ENCODE results near the gene TXNDC17. TPM values are rescaled to one million over a fixed set of nuclear protein-coding genes. Genes with fewer than 3 reads are reported as not detected.

TXNDC17 gene
- total RNA-seq, 1 donor, result 74.3 TPM

DNA sequence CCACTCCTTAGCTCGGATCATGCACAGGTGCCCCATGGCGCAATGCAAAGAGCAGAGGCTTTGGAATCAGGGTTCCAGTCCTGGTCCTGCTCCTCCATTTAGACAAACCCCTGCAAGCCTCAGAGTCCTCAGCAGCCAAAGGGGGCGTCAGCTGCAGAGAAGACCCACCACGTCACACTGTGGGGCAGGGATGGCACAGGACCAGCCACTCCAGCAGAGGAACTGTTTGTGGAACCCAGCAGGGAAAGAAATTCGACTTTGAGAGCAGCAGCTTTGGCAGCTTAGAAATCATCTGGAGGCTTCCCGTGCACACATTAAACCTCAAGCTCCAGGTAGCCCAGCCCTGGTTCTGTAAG lies 35.9 kb downstream of the TXNDC17 start:
- DNase-seq (ENCODE audit: low read depth), result no peak
- TF ChIP-seq, protein P1, sequence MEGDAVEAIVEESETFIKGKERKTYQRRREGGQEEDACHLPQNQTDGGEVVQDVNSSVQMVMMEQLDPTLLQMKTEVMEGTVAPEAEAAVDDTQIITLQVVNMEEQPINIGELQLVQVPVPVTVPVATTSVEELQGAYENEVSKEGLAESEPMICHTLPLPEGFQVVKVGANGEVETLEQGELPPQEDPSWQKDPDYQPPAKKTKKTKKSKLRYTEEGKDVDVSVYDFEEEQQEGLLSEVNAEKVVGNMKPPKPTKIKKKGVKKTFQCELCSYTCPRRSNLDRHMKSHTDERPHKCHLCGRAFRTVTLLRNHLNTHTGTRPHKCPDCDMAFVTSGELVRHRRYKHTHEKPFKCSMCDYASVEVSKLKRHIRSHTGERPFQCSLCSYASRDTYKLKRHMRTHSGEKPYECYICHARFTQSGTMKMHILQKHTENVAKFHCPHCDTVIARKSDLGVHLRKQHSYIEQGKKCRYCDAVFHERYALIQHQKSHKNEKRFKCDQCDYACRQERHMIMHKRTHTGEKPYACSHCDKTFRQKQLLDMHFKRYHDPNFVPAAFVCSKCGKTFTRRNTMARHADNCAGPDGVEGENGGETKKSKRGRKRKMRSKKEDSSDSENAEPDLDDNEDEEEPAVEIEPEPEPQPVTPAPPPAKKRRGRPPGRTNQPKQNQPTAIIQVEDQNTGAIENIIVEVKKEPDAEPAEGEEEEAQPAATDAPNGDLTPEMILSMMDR (IDR thresholded peaks at IDR 0.05; ENCODE audit: insufficient read depth, low read depth, low read length), result no peak
- H3K4me3 ChIP-seq (ENCODE audit: low read depth, low read length), result no peak overlapping the region

DNA sequence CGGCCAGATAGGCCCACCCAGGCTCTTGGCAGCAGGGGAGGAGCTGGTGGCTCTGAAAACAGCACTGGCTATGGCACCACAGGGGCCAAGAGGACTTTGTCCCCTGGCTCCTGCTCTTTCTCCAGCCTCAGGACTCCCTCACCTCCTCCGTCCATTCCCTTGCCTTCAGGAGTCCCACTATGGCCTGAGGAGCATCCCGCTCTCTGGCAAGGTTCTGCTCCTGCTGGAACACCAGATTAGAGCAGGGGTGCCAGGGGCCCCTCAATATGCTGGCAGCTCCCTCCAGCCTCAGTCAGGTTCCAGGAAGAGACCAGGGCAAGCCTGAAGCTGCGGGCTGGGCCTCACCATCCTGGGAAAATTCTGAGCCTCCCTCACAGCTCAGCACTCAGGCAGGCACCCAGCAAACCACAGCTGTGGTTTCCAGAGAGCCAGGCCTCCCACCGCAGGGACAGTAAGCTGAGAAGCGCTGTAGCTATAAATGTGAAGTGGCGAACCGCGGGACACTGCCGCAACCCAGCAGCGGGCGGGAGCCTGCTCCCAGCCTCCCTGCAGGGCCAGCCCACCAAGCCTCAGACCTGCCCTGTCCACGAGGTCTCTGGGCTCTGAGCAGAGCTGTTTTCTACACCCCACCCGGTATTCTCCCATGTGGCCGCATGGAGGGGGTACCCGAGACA lies 36.4 kb downstream of the TXNDC17 start:
- TF ChIP-seq, protein P1 (IDR thresholded peaks at IDR 0.05; ENCODE audit: insufficient read depth, low read depth, low read length), result no peak
- peak; percentile 39 for DNase-seq (ENCODE audit: low read depth)
- no peak overlapping the region for H3K4me3 ChIP-seq (ENCODE audit: low read depth, low read length)

DNA sequence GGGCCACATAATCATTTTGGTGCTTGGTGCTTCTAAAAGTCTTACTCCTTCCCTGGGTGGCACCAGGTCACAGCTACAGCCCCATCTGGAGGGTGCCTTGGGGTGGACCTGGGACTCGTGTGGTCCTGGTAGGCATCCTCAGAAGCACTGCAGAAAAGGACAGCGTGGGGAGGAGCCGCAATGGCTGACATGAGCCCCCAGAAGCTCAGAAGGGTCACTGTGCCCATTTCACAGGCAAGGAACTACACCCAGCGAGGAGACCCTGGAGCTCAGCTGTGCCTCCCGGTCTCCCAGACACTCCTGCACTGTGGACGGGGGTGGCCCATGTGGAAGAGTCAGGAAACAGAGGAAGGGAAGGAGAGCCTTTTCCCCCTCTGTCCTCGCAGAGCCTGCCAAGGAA lies 37.1 kb downstream of the TXNDC17 start:
- no peak overlapping the region for H3K4me3 ChIP-seq (ENCODE audit: low read depth, low read length)
- no peak for DNase-seq (ENCODE audit: low read depth)
- TF ChIP-seq, protein P1 (IDR thresholded peaks at IDR 0.05; ENCODE audit: insufficient read depth, low read depth, low read length), result no peak

DNA sequence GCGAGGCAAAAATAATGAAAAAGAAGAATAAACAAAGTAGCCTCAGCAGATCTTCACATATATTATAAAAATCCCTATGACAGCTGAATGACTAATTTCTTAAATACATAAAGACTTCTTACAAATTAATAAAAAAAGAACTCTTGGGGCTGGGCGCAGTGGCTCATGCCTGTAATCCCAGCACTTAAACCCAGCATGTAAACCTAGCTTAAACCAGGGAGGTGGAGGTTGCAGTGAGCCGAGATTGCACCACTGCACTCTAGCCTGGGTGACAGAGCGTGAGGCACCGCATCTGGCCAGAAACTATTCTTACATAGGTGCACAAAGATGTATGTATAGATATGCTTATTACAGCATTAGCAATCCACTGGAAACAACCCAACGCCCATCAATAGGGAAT lies 38.4 kb downstream of the TXNDC17 start:
- no peak overlapping the region for H3K4me3 ChIP-seq (ENCODE audit: low read depth, low read length)
- TF ChIP-seq, protein P1 (IDR thresholded peaks at IDR 0.05; ENCODE audit: insufficient read depth, low read depth, low read length), result no peak
- no peak for DNase-seq (ENCODE audit: low read depth)

DNA sequence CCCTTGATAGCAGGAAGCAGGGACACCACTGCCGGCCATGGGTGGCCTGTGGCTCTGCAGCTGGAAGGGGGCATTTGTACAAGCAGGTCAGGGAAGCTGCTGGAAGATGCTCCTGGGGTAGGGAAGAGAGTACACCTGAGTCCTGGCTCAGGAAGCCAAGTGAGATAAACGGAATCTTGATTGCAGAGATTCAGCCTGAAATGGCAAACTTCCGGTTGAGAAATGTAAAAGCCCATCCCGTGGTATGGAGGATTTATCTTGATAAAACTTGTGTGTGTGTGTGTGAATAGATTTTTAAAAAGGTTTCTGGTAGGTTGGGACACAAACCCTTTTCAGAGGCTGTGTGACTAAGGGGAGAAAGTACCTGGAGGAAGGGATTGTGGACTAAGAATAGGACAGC lies 40.3 kb downstream of the TXNDC17 start:
- DNase-seq (ENCODE audit: low read depth), result no peak
- no peak overlapping the region for H3K4me3 ChIP-seq (ENCODE audit: low read depth, low read length)
- TF ChIP-seq, protein P1 (IDR thresholded peaks at IDR 0.05; ENCODE audit: insufficient read depth, low read depth, low read length), result no peak

DNA sequence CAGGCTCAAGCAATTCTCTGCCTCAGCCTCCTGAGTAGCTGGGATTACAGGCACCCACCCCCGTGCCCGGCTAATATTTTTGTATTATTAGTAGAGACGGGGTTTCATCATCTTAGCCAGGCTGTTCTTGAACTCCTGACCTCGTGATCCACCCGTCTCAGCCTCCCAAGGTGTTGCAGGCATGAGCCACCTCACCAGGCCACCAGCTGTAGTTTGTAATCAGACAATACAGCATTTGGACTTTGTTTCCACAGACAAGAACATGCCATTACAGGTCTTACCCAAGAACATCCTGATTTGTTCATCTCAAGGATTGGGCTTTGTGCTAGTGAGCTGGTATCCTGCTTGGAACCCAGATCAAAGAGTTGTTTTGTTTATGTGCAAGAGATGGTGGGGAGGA lies 40.8 kb downstream of the TXNDC17 start:
- DNase-seq (ENCODE audit: low read depth), result no peak
- no peak overlapping the region for H3K4me3 ChIP-seq (ENCODE audit: low read depth, low read length)
- TF ChIP-seq, protein P1 (IDR thresholded peaks at IDR 0.05; ENCODE audit: insufficient read depth, low read depth, low read length), result no peak

DNA sequence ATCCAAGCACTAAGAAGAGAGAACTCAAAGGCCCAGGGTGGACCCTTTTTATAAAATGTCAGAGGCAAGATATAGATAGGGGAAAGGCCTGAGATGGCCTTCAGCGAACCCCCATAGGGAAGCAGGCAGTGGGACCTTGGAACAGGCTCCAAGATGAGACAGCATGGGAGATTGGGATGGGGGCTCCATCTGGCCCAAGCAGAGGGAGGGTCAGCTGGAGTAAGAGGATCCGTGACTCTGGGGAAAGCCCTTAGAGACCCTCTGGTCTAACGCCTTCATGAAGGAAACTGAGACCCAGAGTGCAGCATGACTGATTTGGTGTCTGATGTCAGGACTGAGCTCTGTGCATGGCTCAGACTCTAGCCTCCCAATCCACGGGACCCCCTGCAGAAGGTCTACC lies 41.5 kb downstream of the TXNDC17 start:
- H3K4me3 ChIP-seq (ENCODE audit: low read depth, low read length), result no peak overlapping the region
- TF ChIP-seq, protein P1 (IDR thresholded peaks at IDR 0.05; ENCODE audit: insufficient read depth, low read depth, low read length), result no peak
- no peak for DNase-seq (ENCODE audit: low read depth)

Measured in fibroblast of villous mesenchyme (primary cell).